HEK293 (cell line): ENCODE data around the gene LHFPL3.

Experiments
- ZBTB21 ChIP-seq: fragments of 450-650 bp; formaldehyde crosslinking; IDR thresholded peaks from 2 replicates; pipeline ENCODE4 v1.5.1; 2017; ENCODE audit warnings: missing biosample characterization, missing genetic modification characterization
- ZBTB8A ChIP-seq: fragments of 450-650 bp; formaldehyde crosslinking; IDR thresholded peaks from 2 replicates; pipeline ENCODE4 v1.5.1; 2016; ENCODE audit warnings: missing biosample characterization, missing genetic modification characterization
- ZFP69B ChIP-seq: fragments of 450-650 bp; formaldehyde crosslinking; IDR thresholded peaks from 2 replicates; pipeline ENCODE4 v1.5.1; 2016; ENCODE audit warnings: missing biosample characterization, missing genetic modification characterization
- ZNF19 ChIP-seq: fragments of 450-650 bp; formaldehyde crosslinking; IDR thresholded peaks from 2 replicates; pipeline ENCODE4; 2016; ENCODE audit warnings: missing biosample characterization, missing genetic modification characterization, low read depth
- ZNF311 ChIP-seq: fragments of 450-650 bp; formaldehyde crosslinking; IDR thresholded peaks from 2 replicates; pipeline ENCODE4 v1.5.1; 2017; ENCODE audit warnings: missing biosample characterization, missing genetic modification characterization, borderline replicate concordance
- ZNF664 ChIP-seq: fragments of 450-650 bp; formaldehyde crosslinking; IDR thresholded peaks from 2 replicates; pipeline ENCODE4 v1.5.1; 2016; ENCODE audit warnings: missing biosample characterization, missing genetic modification characterization
- ZNF670 ChIP-seq: fragments of 450-650 bp; formaldehyde crosslinking; IDR thresholded peaks from 2 replicates; pipeline ENCODE4 v1.5.1; 2016; ENCODE audit warnings: missing biosample characterization, missing genetic modification characterization, low read depth
- ZNF76 ChIP-seq: fragments of 450-650 bp; formaldehyde crosslinking; IDR thresholded peaks from 2 replicates; pipeline ENCODE4; 2016; ENCODE audit warnings: low read depth, missing biosample characterization, missing genetic modification characterization, borderline replicate concordance
- ZSCAN23 ChIP-seq: fragments of 450-650 bp; formaldehyde crosslinking; IDR thresholded peaks from 2 replicates; pipeline ENCODE4 v1.5.1; 2016; ENCODE audit warnings: missing biosample characterization, missing genetic modification characterization
- TF ChIP-seq, protein P1 (sequence below): fragments of 450-650 bp; formaldehyde crosslinking; IDR thresholded peaks from 2 replicates; pipeline ENCODE4 v1.5.1; 2016; ENCODE audit warnings: missing biosample characterization, missing genetic modification characterization, borderline replicate concordance
- TF ChIP-seq, protein P2 (sequence below): fragments of 450-650 bp; formaldehyde crosslinking; conservative IDR thresholded peaks from 2 replicates; pipeline ENCODE4 v1.5.1; 2016; ENCODE audit warnings: low read depth, missing biosample characterization, missing genetic modification characterization
- TF ChIP-seq, protein P3 (sequence below): fragments of 450-650 bp; IDR thresholded peaks from 2 replicates; pipeline ENCODE4 v1.5.1; 2018; ENCODE audit warnings: missing biosample characterization, mild to moderate bottlenecking, missing genetic modification characterization
- TF ChIP-seq, protein P4 (sequence below): fragments of 450-650 bp; formaldehyde crosslinking; IDR thresholded peaks from 2 replicates; pipeline ENCODE4 v1.5.1; 2016; ENCODE audit warnings: missing biosample characterization, missing genetic modification characterization, borderline replicate concordance

LHFPL3 gene

DNA sequence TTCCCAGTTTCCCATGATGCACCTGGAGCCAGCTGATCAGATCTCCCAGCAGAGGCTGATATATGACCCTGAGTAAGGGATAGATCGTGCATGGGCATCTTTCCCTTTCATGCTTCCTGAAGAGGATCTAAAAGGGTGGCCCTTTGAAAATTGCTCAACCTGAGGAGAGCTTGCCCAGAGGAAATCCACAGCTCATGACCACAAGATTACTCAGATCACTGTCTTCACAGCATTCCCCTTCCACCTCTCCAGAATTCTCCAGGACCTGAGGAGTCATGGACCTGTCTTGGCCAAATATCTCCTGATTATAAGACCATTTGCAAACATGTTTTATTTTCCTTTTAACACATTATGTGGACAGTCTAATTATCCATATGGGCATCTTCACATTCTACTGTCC lies 328.1 kb downstream of the LHFPL3 start (continued):
- no peak for TF ChIP-seq ZNF311
- TF ChIP-seq ZNF664 (tag by site-specific recombination) = no peak
- no peak for TF ChIP-seq ZNF670 (tag by site-specific recombination)
- TF ChIP-seq, protein P1, sequence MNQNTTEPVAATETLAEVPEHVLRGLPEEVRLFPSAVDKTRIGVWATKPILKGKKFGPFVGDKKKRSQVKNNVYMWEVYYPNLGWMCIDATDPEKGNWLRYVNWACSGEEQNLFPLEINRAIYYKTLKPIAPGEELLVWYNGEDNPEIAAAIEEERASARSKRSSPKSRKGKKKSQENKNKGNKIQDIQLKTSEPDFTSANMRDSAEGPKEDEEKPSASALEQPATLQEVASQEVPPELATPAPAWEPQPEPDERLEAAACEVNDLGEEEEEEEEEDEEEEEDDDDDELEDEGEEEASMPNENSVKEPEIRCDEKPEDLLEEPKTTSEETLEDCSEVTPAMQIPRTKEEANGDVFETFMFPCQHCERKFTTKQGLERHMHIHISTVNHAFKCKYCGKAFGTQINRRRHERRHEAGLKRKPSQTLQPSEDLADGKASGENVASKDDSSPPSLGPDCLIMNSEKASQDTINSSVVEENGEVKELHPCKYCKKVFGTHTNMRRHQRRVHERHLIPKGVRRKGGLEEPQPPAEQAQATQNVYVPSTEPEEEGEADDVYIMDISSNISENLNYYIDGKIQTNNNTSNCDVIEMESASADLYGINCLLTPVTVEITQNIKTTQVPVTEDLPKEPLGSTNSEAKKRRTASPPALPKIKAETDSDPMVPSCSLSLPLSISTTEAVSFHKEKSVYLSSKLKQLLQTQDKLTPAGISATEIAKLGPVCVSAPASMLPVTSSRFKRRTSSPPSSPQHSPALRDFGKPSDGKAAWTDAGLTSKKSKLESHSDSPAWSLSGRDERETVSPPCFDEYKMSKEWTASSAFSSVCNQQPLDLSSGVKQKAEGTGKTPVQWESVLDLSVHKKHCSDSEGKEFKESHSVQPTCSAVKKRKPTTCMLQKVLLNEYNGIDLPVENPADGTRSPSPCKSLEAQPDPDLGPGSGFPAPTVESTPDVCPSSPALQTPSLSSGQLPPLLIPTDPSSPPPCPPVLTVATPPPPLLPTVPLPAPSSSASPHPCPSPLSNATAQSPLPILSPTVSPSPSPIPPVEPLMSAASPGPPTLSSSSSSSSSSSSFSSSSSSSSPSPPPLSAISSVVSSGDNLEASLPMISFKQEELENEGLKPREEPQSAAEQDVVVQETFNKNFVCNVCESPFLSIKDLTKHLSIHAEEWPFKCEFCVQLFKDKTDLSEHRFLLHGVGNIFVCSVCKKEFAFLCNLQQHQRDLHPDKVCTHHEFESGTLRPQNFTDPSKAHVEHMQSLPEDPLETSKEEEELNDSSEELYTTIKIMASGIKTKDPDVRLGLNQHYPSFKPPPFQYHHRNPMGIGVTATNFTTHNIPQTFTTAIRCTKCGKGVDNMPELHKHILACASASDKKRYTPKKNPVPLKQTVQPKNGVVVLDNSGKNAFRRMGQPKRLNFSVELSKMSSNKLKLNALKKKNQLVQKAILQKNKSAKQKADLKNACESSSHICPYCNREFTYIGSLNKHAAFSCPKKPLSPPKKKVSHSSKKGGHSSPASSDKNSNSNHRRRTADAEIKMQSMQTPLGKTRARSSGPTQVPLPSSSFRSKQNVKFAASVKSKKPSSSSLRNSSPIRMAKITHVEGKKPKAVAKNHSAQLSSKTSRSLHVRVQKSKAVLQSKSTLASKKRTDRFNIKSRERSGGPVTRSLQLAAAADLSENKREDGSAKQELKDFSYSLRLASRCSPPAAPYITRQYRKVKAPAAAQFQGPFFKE = no peak
- TF ChIP-seq, protein P2, sequence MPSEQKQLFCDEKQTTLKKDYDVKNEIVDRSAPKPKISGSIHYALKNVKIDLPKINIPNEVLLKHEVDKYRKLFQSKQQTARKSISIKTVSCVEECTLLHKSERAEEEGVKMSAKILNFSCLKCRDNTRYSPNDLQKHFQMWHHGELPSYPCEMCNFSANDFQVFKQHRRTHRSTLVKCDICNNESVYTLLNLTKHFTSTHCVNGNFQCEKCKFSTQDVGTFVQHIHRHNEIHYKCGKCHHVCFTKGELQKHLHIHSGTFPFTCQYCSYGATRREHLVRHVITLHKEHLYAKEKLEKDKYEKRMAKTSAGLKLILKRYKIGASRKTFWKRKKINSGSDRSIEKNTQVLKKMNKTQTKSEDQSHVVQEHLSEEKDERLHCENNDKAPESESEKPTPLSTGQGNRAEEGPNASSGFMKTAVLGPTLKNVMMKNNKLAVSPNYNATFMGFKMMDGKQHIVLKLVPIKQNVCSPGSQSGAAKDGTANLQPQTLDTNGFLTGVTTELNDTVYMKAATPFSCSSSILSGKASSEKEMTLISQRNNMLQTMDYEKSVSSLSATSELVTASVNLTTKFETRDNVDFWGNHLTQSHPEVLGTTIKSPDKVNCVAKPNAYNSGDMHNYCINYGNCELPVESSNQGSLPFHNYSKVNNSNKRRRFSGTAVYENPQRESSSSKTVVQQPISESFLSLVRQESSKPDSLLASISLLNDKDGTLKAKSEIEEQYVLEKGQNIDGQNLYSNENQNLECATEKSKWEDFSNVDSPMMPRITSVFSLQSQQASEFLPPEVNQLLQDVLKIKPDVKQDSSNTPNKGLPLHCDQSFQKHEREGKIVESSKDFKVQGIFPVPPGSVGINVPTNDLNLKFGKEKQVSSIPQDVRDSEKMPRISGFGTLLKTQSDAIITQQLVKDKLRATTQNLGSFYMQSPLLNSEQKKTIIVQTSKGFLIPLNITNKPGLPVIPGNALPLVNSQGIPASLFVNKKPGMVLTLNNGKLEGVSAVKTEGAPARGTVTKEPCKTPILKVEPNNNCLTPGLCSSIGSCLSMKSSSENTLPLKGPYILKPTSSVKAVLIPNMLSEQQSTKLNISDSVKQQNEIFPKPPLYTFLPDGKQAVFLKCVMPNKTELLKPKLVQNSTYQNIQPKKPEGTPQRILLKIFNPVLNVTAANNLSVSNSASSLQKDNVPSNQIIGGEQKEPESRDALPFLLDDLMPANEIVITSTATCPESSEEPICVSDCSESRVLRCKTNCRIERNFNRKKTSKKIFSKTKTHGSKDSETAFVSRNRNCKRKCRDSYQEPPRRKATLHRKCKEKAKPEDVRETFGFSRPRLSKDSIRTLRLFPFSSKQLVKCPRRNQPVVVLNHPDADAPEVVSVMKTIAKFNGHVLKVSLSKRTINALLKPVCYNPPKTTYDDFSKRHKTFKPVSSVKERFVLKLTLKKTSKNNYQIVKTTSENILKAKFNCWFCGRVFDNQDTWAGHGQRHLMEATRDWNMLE = no peak
- TF ChIP-seq, protein P3, sequence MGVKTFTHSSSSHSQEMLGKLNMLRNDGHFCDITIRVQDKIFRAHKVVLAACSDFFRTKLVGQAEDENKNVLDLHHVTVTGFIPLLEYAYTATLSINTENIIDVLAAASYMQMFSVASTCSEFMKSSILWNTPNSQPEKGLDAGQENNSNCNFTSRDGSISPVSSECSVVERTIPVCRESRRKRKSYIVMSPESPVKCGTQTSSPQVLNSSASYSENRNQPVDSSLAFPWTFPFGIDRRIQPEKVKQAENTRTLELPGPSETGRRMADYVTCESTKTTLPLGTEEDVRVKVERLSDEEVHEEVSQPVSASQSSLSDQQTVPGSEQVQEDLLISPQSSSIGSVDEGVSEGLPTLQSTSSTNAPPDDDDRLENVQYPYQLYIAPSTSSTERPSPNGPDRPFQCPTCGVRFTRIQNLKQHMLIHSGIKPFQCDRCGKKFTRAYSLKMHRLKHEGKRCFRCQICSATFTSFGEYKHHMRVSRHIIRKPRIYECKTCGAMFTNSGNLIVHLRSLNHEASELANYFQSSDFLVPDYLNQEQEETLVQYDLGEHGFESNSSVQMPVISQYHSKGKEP (tag by site-specific recombination) = no peak
- TF ChIP-seq, protein P4, sequence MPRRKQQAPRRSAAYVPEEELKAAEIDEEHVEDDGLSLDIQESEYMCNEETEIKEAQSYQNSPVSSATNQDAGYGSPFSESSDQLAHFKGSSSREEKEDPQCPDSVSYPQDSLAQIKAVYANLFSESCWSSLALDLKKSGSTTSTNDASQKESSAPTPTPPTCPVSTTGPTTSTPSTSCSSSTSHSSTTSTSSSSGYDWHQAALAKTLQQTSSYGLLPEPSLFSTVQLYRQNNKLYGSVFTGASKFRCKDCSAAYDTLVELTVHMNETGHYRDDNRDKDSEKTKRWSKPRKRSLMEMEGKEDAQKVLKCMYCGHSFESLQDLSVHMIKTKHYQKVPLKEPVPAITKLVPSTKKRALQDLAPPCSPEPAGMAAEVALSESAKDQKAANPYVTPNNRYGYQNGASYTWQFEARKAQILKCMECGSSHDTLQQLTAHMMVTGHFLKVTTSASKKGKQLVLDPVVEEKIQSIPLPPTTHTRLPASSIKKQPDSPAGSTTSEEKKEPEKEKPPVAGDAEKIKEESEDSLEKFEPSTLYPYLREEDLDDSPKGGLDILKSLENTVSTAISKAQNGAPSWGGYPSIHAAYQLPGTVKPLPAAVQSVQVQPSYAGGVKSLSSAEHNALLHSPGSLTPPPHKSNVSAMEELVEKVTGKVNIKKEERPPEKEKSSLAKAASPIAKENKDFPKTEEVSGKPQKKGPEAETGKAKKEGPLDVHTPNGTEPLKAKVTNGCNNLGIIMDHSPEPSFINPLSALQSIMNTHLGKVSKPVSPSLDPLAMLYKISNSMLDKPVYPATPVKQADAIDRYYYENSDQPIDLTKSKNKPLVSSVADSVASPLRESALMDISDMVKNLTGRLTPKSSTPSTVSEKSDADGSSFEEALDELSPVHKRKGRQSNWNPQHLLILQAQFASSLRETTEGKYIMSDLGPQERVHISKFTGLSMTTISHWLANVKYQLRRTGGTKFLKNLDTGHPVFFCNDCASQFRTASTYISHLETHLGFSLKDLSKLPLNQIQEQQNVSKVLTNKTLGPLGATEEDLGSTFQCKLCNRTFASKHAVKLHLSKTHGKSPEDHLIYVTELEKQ = no peak
- no peak for TF ChIP-seq ZNF76 (tag by site-specific recombination)
- no peak for TF ChIP-seq ZBTB21 (tag by site-specific recombination)
- no peak for TF ChIP-seq ZFP69B
- no peak for TF ChIP-seq ZNF19
- no peak for TF ChIP-seq ZBTB8A
- TF ChIP-seq ZSCAN23 (tag by site-specific recombination) = no peak
- TF ChIP-seq, all 188 proteins: peak for 0
